Left ventricle myocardium inferior (tissue), 1 donor: ENCODE data around the gene TLN1. TPM values are rescaled to one million over a fixed set of nuclear protein-coding genes. Genes with fewer than 3 reads are reported as not detected.

Source experiments
- DNase-seq: peaks from one replicate; pipeline ENCODE4 v3.0.0-alpha.2; 2020
- H3K27ac ChIP-seq: fragments of 200-600 bp; replicated peaks from 2 replicates; pipeline ENCODE4 v1.8.0; 2021
- H3K27me3 ChIP-seq: fragments of 200-600 bp; 2 replicates; pipeline ENCODE4 v1.8.0; 2021; ENCODE audit warnings: low read depth
- H3K36me3 ChIP-seq: fragments of 200-600 bp; 2 replicates; pipeline ENCODE4 v1.8.0; 2021
- H3K4me1 ChIP-seq: fragments of 200-600 bp; 2 replicates; pipeline ENCODE4 v1.8.0; 2021
- H3K4me3 ChIP-seq: fragments of 200-600 bp; 2 replicates; pipeline ENCODE4 v1.8.0; 2021; ENCODE audit warnings: mild to moderate bottlenecking, moderate library complexity
- H3K9me3 ChIP-seq: fragments of 200-600 bp; replicated peaks from 2 replicates; pipeline ENCODE4 v1.8.0; 2021
- CTCF ChIP-seq: fragments of 200-600 bp; IDR thresholded peaks from 2 replicates; pipeline ENCODE4 v1.8.0; 2021; ENCODE audit warnings: antibody characterized with exemption, mild to moderate bottlenecking, borderline replicate concordance
- intact Hi-C: fragments of 100-400 bp; cut with micrococcal nuclease; formaldehyde crosslinking; loops from one replicate; pipeline ENCODE4 v1.11.0; 2022
- total RNA-seq: library from RNA; stranded (reverse); fragmentation: NEBNext Ultra II Directional; extraction: Animal tissue kit (Norgen Biotek cat#: 25700); gene quantifications from one replicate; pipeline ENCODE4 v1.2.1, GENCODE V29; 2021
- donor health status: DM: no; HTN: yes; CAD: no; lungs with severe emphysema.

The TLN1 gene
- total RNA-seq, 1 donor from 2014 or later: 234 TPM

GRCh38 chr9:35684921-35685320 lies 47.1 kb downstream of the TLN1 start:
- Histone ChIP-seq H3K36me3 (peaks cover 48% of the 10 kb centered on the region), H3K27me3 (no peaks in the 10 kb centered on the region), H3K4me3 (peak overlapping the region; percentile 78), H3K4me1 (peaks cover 62% of the 10 kb centered on the region), H3K27ac (peak overlapping the region; percentile 98), H3K9me3 (no peaks in the 10 kb centered on the region)
- no peak for TF ChIP-seq CTCF
- intact Hi-C loops: no loop called here
- no peak for DNase-seq

DNA sequence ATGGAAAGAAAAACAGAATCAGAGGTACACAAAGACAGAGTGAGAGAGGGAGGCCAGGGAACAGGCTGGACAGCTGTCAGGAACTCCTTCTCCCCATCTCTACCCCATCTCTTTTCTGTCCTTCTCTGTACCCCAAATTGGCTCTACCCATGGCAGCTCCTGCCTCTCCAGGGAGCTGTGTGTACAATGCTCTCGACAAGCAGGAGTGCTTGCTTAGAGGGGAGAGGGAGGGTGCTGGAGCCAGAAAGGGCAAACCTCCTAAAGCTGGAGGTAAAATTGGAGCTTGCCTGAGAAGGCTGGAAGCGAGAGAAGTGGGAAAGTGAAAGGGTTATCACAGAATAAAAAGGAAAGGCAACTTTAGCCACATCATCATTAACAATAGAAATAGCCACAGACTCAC lies 48.7 kb downstream of the TLN1 start:
- H3K4me3 ChIP-seq: no peak overlapping the region
- no peak for TF ChIP-seq CTCF

DNA sequence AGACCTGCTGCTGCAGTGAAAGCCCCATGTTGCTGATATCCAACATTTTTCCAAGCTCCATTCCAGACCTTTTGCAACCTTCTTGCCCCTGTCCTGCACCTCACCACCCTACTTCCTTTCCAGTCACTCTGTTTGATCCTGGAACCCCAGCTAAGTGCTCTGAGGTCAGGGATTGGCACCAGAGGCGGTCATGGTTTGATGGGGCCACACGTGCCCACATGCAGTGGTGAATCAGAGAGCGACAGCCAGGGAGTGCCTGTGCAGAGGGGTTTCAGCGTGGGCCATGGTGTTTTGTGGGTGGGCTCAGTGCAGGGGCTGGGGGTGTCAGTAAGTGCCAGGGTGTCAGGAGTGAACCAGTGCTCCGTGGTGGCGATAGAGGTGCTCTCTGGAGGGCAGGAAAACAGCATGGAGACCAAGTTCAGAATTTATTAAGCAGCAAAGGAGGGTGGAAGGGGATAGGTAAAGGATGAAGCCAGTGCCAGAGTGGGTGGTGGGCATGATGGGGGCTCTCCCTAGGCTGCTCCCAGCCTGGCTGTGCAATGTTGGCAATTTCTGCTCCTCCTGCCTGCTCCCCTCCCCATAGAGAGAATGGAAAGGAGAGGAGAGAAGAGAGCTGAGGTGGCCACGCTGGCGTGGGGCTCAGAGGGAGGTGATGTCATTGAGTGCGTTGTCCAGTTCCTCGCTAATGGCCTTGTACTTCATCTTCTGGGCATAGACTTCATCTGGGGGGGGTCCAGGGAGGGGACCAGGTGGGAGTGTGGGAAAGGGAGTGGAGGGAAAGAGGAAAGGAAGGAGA lies 49.3 kb downstream of the TLN1 start:
- Histone ChIP-seq H3K4me3 (no peak overlapping the region), H3K9me3 (no peaks in the 10 kb centered on the region), H3K27me3 (no peaks in the 10 kb centered on the region), H3K36me3 (peaks cover 47% of the 10 kb centered on the region), H3K27ac (peak overlapping the region; percentile 8), H3K4me1 (peaks cover 43% of the 10 kb centered on the region)
- intact Hi-C loops: no loop called here
- no peak for DNase-seq
- TF ChIP-seq CTCF: no peak

More for the DNA sequence above, 48.7 kb downstream of the TLN1 start:
- Histone ChIP-seq H3K27ac (no peak overlapping the region), H3K4me1 (peaks cover 49% of the 10 kb centered on the region), H3K36me3 (peaks cover 48% of the 10 kb centered on the region), H3K9me3 (no peaks in the 10 kb centered on the region), H3K27me3 (no peaks in the 10 kb centered on the region)
- DNase-seq: no peak
- intact Hi-C loops: no loop called here

DNA sequence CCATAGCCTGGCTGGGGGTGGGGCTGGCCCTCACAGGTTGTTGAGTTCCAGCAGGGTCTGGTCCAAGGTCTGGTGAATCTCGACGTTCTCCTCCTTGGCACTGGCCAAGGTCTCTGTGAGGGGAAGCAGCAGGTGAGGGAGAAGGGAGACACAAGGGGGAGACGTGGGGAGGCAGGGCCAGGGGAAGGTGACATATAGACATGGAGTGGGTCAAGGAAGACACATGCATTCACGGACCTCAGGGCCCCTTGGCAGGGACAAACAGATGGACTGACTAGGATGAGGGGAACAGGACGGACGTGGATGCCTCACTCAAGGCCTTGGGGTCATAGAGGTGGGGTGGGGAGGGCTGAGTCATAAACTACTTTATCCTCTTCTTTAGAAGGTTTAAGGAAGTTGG lies 49.9 kb downstream of the TLN1 start:
- Histone ChIP-seq H3K9me3 (no peaks in the 10 kb centered on the region), H3K4me3 (no peak overlapping the region), H3K27me3 (no peaks in the 10 kb centered on the region), H3K27ac (peak overlapping the region; percentile 30), H3K36me3 (peaks cover 41% of the 10 kb centered on the region), H3K4me1 (peaks cover 36% of the 10 kb centered on the region)
- no peak for DNase-seq
- intact Hi-C loops: no loop called here
- TF ChIP-seq CTCF: no peak

GRCh38 chr9:35681341-35682002 lies 50.5 kb downstream of the TLN1 start:
- Histone ChIP-seq H3K4me3 (no peak overlapping the region), H3K27me3 (no peaks in the 10 kb centered on the region), H3K4me1 (peaks cover 31% of the 10 kb centered on the region), H3K27ac (peak overlapping the region; percentile 30), H3K36me3 (peaks cover 41% of the 10 kb centered on the region), H3K9me3 (no peaks in the 10 kb centered on the region)
- no peak for TF ChIP-seq CTCF
- intact Hi-C loops: no loop called here
- DNase-seq: no peak
